H9 (cell line): ENCODE measurements around the gene DCANP1. TPM values are rescaled to one million over a fixed set of nuclear protein-coding genes. Genes with fewer than 3 reads are reported as not detected.

Source experiments
- DNase-seq: peaks from one replicate; pipeline ENCODE4 v3.0.0-alpha.2; 2017
- H2AFZ ChIP-seq: one replicate; pipeline ENCODE4 v1.6.1; 2013; ENCODE audit warnings: mild to moderate bottlenecking, low read length, control low read depth, moderate library complexity
- H2AK5ac ChIP-seq: 2 replicates; pipeline ENCODE4 v1.6.1; 2013; ENCODE audit warnings: low read length, control low read depth, mixed read lengths; ENCODE audit not compliant: insufficient read length
- H2BK120ac ChIP-seq: one replicate; pipeline ENCODE4 v1.6.1; 2013; ENCODE audit warnings: low read depth, mild to moderate bottlenecking, low read length, control low read depth, inconsistent platforms; ENCODE audit not compliant: poor library complexity, severe bottlenecking
- H2BK12ac ChIP-seq: 2 replicates; pipeline ENCODE4 v1.6.1; 2013; ENCODE audit warnings: low read length, control low read depth, mixed read lengths, low read depth; ENCODE audit not compliant: insufficient read length
- H2BK15ac ChIP-seq: 2 replicates; pipeline ENCODE4 v1.6.1; 2013; ENCODE audit warnings: low read depth, low read length, control low read depth
- H2BK20ac ChIP-seq: one replicate; pipeline ENCODE4 v1.6.1; 2013; ENCODE audit warnings: low read depth, mild to moderate bottlenecking, low read length, control low read depth, inconsistent platforms; ENCODE audit not compliant: poor library complexity, severe bottlenecking
- H2BK5ac ChIP-seq: 2 replicates; pipeline ENCODE4 v1.6.1; 2013; ENCODE audit warnings: low read length, control low read depth, mixed read lengths; ENCODE audit not compliant: insufficient read length
- H3K14ac ChIP-seq: 2 replicates; pipeline ENCODE4 v1.6.1; 2013; ENCODE audit warnings: low read length, control low read depth; ENCODE audit not compliant: insufficient read depth
- H3K18ac ChIP-seq: 2 replicates; pipeline ENCODE4 v1.6.1; 2013; ENCODE audit warnings: low read depth, mild to moderate bottlenecking, mixed read lengths, low read length, control low read depth; ENCODE audit not compliant: insufficient read length
- H3K23ac ChIP-seq: 2 replicates; pipeline ENCODE4 v1.6.1; 2013; ENCODE audit warnings: low read length, control low read depth, mixed read lengths, low read depth; ENCODE audit not compliant: insufficient read length
- H3K23me2 ChIP-seq: 2 replicates; pipeline ENCODE4 v1.6.1; 2013; ENCODE audit warnings: low read depth, mild to moderate bottlenecking, mixed read lengths, low read length, control low read depth; ENCODE audit not compliant: insufficient read length, poor library complexity, severe bottlenecking
- H3K27ac ChIP-seq: 2 replicates; pipeline ENCODE4 v1.5.1; 2013; ENCODE audit warnings: low read length, control low read depth, mixed read lengths, low read depth; ENCODE audit not compliant: insufficient read length
- H3K27me3 ChIP-seq: 2 replicates; pipeline ENCODE4 v1.6.1; 2013; ENCODE audit warnings: low read length, control low read depth, inconsistent platforms; ENCODE audit not compliant: insufficient read depth
- H3K4ac ChIP-seq: 2 replicates; pipeline ENCODE4 v1.6.1; 2013; ENCODE audit warnings: low read depth, mild to moderate bottlenecking, control low read depth, inconsistent platforms, low read length, moderate library complexity
- H3K4me1 ChIP-seq: 2 replicates; pipeline ENCODE4 v1.6.1; 2013; ENCODE audit warnings: low read length, control low read depth, inconsistent platforms; ENCODE audit not compliant: insufficient read depth
- H3K4me2 ChIP-seq: 2 replicates; pipeline ENCODE4 v1.6.1; 2013; ENCODE audit warnings: low read length, control low read depth, mixed read lengths; ENCODE audit not compliant: insufficient read length, insufficient read depth
- H3K56ac ChIP-seq: 2 replicates; pipeline ENCODE4 v1.6.1; 2013; ENCODE audit warnings: low read depth, mild to moderate bottlenecking, mixed read lengths, low read length, control low read depth; ENCODE audit not compliant: insufficient read length
- H3K79me1 ChIP-seq: 2 replicates; pipeline ENCODE4 v1.6.1; 2013; ENCODE audit warnings: low read depth, mild to moderate bottlenecking, moderate library complexity, low read length, control low read depth, inconsistent platforms; ENCODE audit not compliant: insufficient read depth, poor library complexity, severe bottlenecking
- H3K79me2 ChIP-seq: 2 replicates; pipeline ENCODE4 v1.6.1; 2013; ENCODE audit warnings: low read length, control low read depth, inconsistent platforms; ENCODE audit not compliant: insufficient read depth
- H3K9ac ChIP-seq: 2 replicates; pipeline ENCODE4 v1.6.1; 2013; ENCODE audit warnings: low read length, control low read depth, mixed read lengths; ENCODE audit not compliant: insufficient read length; ENCODE audit errors: extremely low read depth
- H3K9me3 ChIP-seq: one replicate; pipeline ENCODE4 v1.6.1; 2013; ENCODE audit warnings: low read depth, low read length, inconsistent platforms; ENCODE audit not compliant: control insufficient read depth
- H3T11ph ChIP-seq: one replicate; pipeline ENCODE4 v1.6.1; 2013; ENCODE audit warnings: mild to moderate bottlenecking, low read length, control low read depth, inconsistent platforms
- H4K20me1 ChIP-seq: one replicate; pipeline ENCODE4 v1.6.1; 2013; ENCODE audit not compliant: control insufficient read depth, insufficient read length, insufficient read depth
- H4K5ac ChIP-seq: 2 replicates; pipeline ENCODE4 v1.6.1; 2013; ENCODE audit warnings: low read depth, mild to moderate bottlenecking, mixed read lengths, low read length, control low read depth; ENCODE audit not compliant: insufficient read length
- H4K8ac ChIP-seq: replicated peaks from 2 replicates; pipeline ENCODE4 v1.6.1; 2013; ENCODE audit warnings: low read length, control low read depth, mixed read lengths, low read depth; ENCODE audit not compliant: insufficient read length
- H4K91ac ChIP-seq: 2 replicates; pipeline ENCODE4 v1.6.1; 2013; ENCODE audit warnings: low read depth, mild to moderate bottlenecking, moderate library complexity, mixed read lengths, low read length, control low read depth; ENCODE audit not compliant: insufficient read length
- H3K27ac Mint-ChIP-seq, 3 experiments: 2 replicates in 2 of 3; 3 replicates in 1 of 3; pipeline ENCODE4 v1.8.0; 2020 to 2021; ENCODE audit warnings: mixed read lengths in 3 of 3, mild to moderate bottlenecking in 1 of 3, moderate library complexity in 1 of 3
- H3K27me3 Mint-ChIP-seq: 2 replicates; pipeline ENCODE4 v1.8.0; 2021; ENCODE audit warnings: low read depth, mild to moderate bottlenecking, moderate library complexity, mixed read lengths
- H3K36me3 Mint-ChIP-seq, 3 experiments: 2 replicates in 2 of 3; 3 replicates in 1 of 3; pipeline ENCODE4 v1.8.0; 2020 to 2021; ENCODE audit warnings: low read depth in 3 of 3, mixed read lengths in 3 of 3; ENCODE audit not compliant: insufficient read depth in 1 of 3
- H3K4me1 Mint-ChIP-seq, 2 experiments: 2 replicates each; pipeline ENCODE4 v1.8.0; 2020; ENCODE audit warnings: mixed read lengths in 2 of 2
- H3K4me3 Mint-ChIP-seq, 2 experiments: 2 replicates in 1 of 2; 3 replicates in 1 of 2; pipeline ENCODE4 v1.8.0; 2020 to 2021; ENCODE audit warnings: mild to moderate bottlenecking in 2 of 2, mixed read lengths in 2 of 2, moderate library complexity in 1 of 2
- H3K9me3 Mint-ChIP-seq, 2 experiments: 2 replicates in 1 of 2; 3 replicates in 1 of 2; pipeline ENCODE4 v1.8.0; 2020; ENCODE audit warnings: mild to moderate bottlenecking in 2 of 2, mixed read lengths in 2 of 2, moderate library complexity in 1 of 2
- WGBS: extraction: QIAGEN DNeasy Blood & Tissue Kit; methylation state at CpG from one replicate; pipeline ENCODE4 v1.1.7; 2013; ENCODE audit warnings: missing lambda C conversion rate, low lambda C conversion rate, mixed read lengths; ENCODE audit not compliant: insufficient read length; ENCODE audit errors: extremely low coverage; 5-methylcytosine and 5-hydroxymethylcytosine counted together
- total RNA-seq: library from RNA; stranded (reverse); gene quantifications from 2 replicates; pipeline ENCODE4 v1.2.1, GENCODE V29; 2021
- TF ChIP-seq, protein P1 (sequence below): fragments of 200-600 bp; sonication (generic); conservative IDR thresholded peaks from 3 replicates; pipeline ENCODE4 v1.8.0; 2021; ENCODE audit warnings: antibody characterized with exemption, mild to moderate bottlenecking

The DCANP1 gene
- total RNA-seq, 1 experiment from 2014 or later: not detected

- Histone ChIP-seq H3K18ac (no peak overlapping the region), H3K9me3 (no peaks in the 10 kb centered on the region), H2AFZ (no peak overlapping the region), H2BK15ac (no peak overlapping the region), H2BK12ac (no peak overlapping the region), H3K79me2 (no peaks in the 10 kb centered on the region), H3K4me2 (no peak overlapping the region), H3K56ac (no peak overlapping the region), H3K9ac (no peak overlapping the region), H3K23ac (no peak overlapping the region), H3K4ac (no peak overlapping the region), H2AK5ac (no peak overlapping the region), H4K8ac (no peak overlapping the region), H4K5ac (no peak overlapping the region), H3K27me3 (peaks cover 2% of the 10 kb centered on the region; the same call in 1 of the 2 replicates), H3K27ac (no peak overlapping the region), H3T11ph (no peak overlapping the region), H2BK20ac (no peak overlapping the region), H3K23me2 (no peaks in the 10 kb centered on the region), H4K20me1 (peaks cover 2% of the 10 kb centered on the region), H3K4me1 (no peaks in the 10 kb centered on the region), H2BK5ac (no peak overlapping the region), H4K91ac (no peak overlapping the region), H3K14ac (peak overlapping the region; percentile 1; the same call in 1 of the 2 replicates), H3K79me1 (no peaks in the 10 kb centered on the region), H2BK120ac (no peak overlapping the region)
- peaks cover 44% of the 10 kb centered on the region for H3K27me3 Mint-ChIP-seq
- peaks cover 22 to 37% of the 10 kb centered on the region in 2 experiments for H3K4me1 Mint-ChIP-seq
- H3K9me3 Mint-ChIP-seq: no peaks in the 10 kb centered on the region; a peak in 1 of 5 replicates
- H3K4me3 Mint-ChIP-seq: no peak overlapping the region; a peak in 1 of 5 replicates
- no peaks in the 10 kb centered on the region for H3K36me3 Mint-ChIP-seq
- TF ChIP-seq, protein P1, sequence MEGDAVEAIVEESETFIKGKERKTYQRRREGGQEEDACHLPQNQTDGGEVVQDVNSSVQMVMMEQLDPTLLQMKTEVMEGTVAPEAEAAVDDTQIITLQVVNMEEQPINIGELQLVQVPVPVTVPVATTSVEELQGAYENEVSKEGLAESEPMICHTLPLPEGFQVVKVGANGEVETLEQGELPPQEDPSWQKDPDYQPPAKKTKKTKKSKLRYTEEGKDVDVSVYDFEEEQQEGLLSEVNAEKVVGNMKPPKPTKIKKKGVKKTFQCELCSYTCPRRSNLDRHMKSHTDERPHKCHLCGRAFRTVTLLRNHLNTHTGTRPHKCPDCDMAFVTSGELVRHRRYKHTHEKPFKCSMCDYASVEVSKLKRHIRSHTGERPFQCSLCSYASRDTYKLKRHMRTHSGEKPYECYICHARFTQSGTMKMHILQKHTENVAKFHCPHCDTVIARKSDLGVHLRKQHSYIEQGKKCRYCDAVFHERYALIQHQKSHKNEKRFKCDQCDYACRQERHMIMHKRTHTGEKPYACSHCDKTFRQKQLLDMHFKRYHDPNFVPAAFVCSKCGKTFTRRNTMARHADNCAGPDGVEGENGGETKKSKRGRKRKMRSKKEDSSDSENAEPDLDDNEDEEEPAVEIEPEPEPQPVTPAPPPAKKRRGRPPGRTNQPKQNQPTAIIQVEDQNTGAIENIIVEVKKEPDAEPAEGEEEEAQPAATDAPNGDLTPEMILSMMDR: no peak
- no peak overlapping the region for H3K27ac Mint-ChIP-seq
- WGBS: no CpG with 5 or more reads among the region's 14 CpGs
- no peak for DNase-seq
These were observed 30.5 kb upstream of the DCANP1 start for GRCh38 chr5:135477613-135478066.
